Measurements from ENCODE around the gene CDKL5. TPM values are rescaled to one million over a fixed set of nuclear protein-coding genes. Genes with fewer than 3 reads are reported as not detected.

CDKL5 gene
- total and polyA plus RNA-seq, 2 donors (not counting 1 experiment from before 2014, with no cell fraction given): 0.72 to 4.6 TPM

GRCh38 chrX:18698737-18699650 lies 273.6 kb downstream of the CDKL5 start:
- no peaks in the 10 kb centered on the region for H3K79me2 ChIP-seq (ENCODE audit: control insufficient read depth, insufficient read depth, low read length)
- no peak overlapping the region for H3K4me2 ChIP-seq (replicated peaks; ENCODE audit: low read depth, low read length, poor library complexity, severe bottlenecking)
- Mint-ChIP-seq H3K4me1 (no peaks in the 10 kb centered on the region), H3K9me3 (ENCODE audit: insufficient read depth) (no peaks in the 10 kb centered on the region), H3K4me3 (no peak overlapping the region), H3K27ac (no peak overlapping the region), H3K27me3 (peaks cover 4% of the 10 kb centered on the region)
- CTCF ChIA-PET: no interaction called here
- no peaks in the 10 kb centered on the region for H3K4me1 ChIP-seq (ENCODE audit: control insufficient read depth in 2 of 2, insufficient read depth in 2 of 2, low read length in 2 of 2)
- ATAC-seq (ENCODE audit: low read depth) (no peak), DNase-seq (no peak)
- POLR2A ChIA-PET: no interaction called here
- no peak overlapping the region for H3K27ac ChIP-seq (ENCODE audit: low read length in 2 of 2)
- 92% methylated on average over 4 of the region's 12 CpGs for WGBS (ENCODE audit: insufficient coverage)
- no peaks in the 10 kb centered on the region for H3K36me3 ChIP-seq (replicated peaks in 1 of 2; ENCODE audit: control extremely low read depth in 1 of 2, control insufficient read depth in 1 of 2, extremely low read depth in 1 of 2, insufficient read depth in 2 of 2, low read length in 1 of 2)
- H3K27me3 ChIP-seq (replicated peaks in 1 of 4; ENCODE audit: control extremely low read depth in 1 of 4, control insufficient read depth in 3 of 4, insufficient read depth in 4 of 4, low read length in 3 of 4): no peaks in the 10 kb centered on the region
- TF ChIP-seq CTCF (IDR thresholded peaks at IDR 0.05) (no peak), EZH2 (IDR thresholded peaks at IDR 0.05; ENCODE audit: borderline replicate concordance, insufficient read depth, low read depth, low read length, poor library complexity, severe bottlenecking) (no peak)
- H2AFZ ChIP-seq (ENCODE audit: insufficient read depth, low read depth, low read length, poor library complexity, severe bottlenecking): no peak overlapping the region
- intact Hi-C loops (cut with micrococcal nuclease): no loop called here
- no peak overlapping the region for H3K4me3 ChIP-seq (ENCODE audit: control extremely low read depth in 1 of 5, extremely low read depth in 1 of 5, insufficient read depth in 1 of 5, low read depth in 2 of 5, low read length in 4 of 5)
- H3K9ac ChIP-seq (ENCODE audit: low read length): no peak overlapping the region
- no peaks in the 10 kb centered on the region for H4K20me1 ChIP-seq (ENCODE audit: control insufficient read depth, insufficient read depth, low read length, poor library complexity, severe bottlenecking)
- H3K9me3 ChIP-seq (ENCODE audit: control extremely low read depth in 1 of 3, control insufficient read depth in 2 of 3, insufficient read depth in 1 of 3, low read length in 2 of 3): peaks cover 0 to 4% (median 0%) of the 10 kb centered on the region in 3 donors

GRCh38 chrX:18701621-18702361 lies 276.4 kb downstream of the CDKL5 start:
- CTCF ChIA-PET: no interaction called here

More at GRCh38 chrX:18701621-18702361, 276.4 kb downstream of the CDKL5 start:
- TF ChIP-seq CTCF (IDR thresholded peaks at IDR 0.05): no peak
- no peaks in the 10 kb centered on the region for H3K36me3 ChIP-seq (replicated peaks in 1 of 2; ENCODE audit: control extremely low read depth in 1 of 2, control insufficient read depth in 1 of 2, extremely low read depth in 1 of 2, insufficient read depth in 2 of 2, low read length in 1 of 2)
- H3K4me3 ChIP-seq (ENCODE audit: control extremely low read depth in 1 of 5, extremely low read depth in 1 of 5, insufficient read depth in 1 of 5, low read depth in 2 of 5, low read length in 4 of 5): no peak overlapping the region
- ATAC-seq (ENCODE audit: low read depth) (no peak), DNase-seq (no peak)
- 100% methylated on average over 1 of the region's 5 CpGs for WGBS (ENCODE audit: insufficient coverage)
- Mint-ChIP-seq H3K27ac (no peak overlapping the region), H3K4me3 (no peak overlapping the region), H3K4me1 (no peaks in the 10 kb centered on the region), H3K27me3 (no peaks in the 10 kb centered on the region), H3K9me3 (ENCODE audit: insufficient read depth) (no peaks in the 10 kb centered on the region)
- POLR2A ChIA-PET: no interaction called here
- H3K27ac ChIP-seq (ENCODE audit: low read length in 2 of 2): no peak overlapping the region
- H3K9me3 ChIP-seq (ENCODE audit: control extremely low read depth in 1 of 3, control insufficient read depth in 2 of 3, insufficient read depth in 1 of 3, low read length in 2 of 3): no peaks in the 10 kb centered on the region
- H3K27me3 ChIP-seq (replicated peaks in 1 of 4; ENCODE audit: control extremely low read depth in 1 of 4, control insufficient read depth in 3 of 4, insufficient read depth in 4 of 4, low read length in 3 of 4): no peaks in the 10 kb centered on the region
- H3K4me1 ChIP-seq (ENCODE audit: control insufficient read depth in 2 of 2, insufficient read depth in 2 of 2, low read length in 2 of 2): no peaks in the 10 kb centered on the region
- no peak overlapping the region for H2AFZ ChIP-seq (ENCODE audit: insufficient read depth, low read depth, low read length, poor library complexity, severe bottlenecking)
- no peaks in the 10 kb centered on the region for H3K79me2 ChIP-seq (ENCODE audit: control insufficient read depth, insufficient read depth, low read length)
- H3K4me2 ChIP-seq (replicated peaks; ENCODE audit: low read depth, low read length, poor library complexity, severe bottlenecking): no peak overlapping the region
- no peaks in the 10 kb centered on the region for H4K20me1 ChIP-seq (ENCODE audit: control insufficient read depth, insufficient read depth, low read length, poor library complexity, severe bottlenecking)
- H3K9ac ChIP-seq (ENCODE audit: low read length): no peak overlapping the region
- intact Hi-C loops (cut with micrococcal nuclease): no loop called here

Measured in B cell (primary cell).